ENCODE measurements around the gene MMD. TPM values are rescaled to one million over a fixed set of nuclear protein-coding genes. Genes with fewer than 3 reads are reported as not detected.

MMD gene
- total RNA-seq, 4 donors from 2014 or later = 136 to 343 (median 201) TPM

DNA sequence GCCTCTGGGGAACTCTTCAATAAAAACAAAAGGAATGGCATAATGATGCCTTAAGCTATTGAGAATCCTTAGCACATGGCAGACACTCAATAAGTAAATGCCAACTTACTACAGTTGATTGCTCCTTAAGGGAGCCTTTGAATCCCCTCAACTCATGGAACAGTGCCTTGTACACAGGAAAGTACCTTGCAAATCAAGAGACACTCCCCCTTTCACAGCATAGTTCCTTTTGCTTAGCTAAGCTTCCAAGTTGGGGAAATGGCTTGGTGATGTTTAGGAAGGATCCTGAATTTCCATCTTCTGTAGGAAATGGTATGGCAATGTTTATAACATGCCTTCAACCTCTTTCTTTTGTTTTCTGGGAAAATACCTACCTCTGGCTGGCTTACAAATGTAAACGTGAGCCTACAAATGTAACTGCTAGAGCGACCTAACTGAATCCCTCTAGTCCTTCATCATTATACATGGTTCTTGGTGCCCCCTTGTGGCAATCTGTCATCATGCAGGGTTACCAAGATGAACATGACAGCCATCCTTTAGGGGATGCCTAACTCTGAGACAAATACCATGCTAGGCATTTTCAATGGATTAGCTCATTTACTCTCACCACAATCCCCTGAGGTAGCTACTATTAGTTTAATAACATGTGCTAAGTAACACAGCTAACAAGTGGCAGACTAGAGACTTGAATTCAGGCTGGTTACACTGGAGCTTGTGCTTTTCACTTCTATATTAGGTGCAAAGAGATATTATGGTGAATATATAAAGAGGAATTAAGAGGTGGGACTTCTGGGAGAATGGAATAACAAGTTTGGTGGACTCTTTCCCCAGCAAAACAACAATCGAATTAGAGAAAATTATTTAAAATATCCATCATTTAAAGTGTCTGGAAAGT is 65.0 kb downstream of the MMD start:
- TF ChIP-seq, protein P1, sequence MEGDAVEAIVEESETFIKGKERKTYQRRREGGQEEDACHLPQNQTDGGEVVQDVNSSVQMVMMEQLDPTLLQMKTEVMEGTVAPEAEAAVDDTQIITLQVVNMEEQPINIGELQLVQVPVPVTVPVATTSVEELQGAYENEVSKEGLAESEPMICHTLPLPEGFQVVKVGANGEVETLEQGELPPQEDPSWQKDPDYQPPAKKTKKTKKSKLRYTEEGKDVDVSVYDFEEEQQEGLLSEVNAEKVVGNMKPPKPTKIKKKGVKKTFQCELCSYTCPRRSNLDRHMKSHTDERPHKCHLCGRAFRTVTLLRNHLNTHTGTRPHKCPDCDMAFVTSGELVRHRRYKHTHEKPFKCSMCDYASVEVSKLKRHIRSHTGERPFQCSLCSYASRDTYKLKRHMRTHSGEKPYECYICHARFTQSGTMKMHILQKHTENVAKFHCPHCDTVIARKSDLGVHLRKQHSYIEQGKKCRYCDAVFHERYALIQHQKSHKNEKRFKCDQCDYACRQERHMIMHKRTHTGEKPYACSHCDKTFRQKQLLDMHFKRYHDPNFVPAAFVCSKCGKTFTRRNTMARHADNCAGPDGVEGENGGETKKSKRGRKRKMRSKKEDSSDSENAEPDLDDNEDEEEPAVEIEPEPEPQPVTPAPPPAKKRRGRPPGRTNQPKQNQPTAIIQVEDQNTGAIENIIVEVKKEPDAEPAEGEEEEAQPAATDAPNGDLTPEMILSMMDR (IDR thresholded peaks at IDR 0.05; ENCODE audit: low read depth) = no peak

DNA sequence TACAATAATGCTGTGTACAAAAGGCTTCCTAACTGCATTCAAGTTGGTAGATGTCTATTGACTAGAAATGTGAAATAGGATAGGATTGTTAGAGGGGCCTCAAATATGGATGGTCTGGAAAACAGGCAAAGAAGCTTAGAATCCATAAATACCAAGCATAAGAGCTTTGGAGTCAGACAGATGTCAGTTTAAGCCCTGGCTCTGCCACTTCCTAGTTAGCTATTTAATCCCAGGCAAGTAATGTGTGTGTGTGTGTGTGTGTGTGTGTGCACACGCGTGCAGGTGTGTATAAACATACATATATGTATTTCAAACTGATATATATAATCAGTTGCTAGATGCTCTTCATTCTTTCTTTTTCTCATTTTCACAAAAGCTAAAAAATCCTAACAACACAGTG is 66.7 kb downstream of the MMD start:
- TF ChIP-seq, protein P1 (IDR thresholded peaks at IDR 0.05; ENCODE audit: low read depth) = no peak

- TF ChIP-seq, protein P1 (IDR thresholded peaks at IDR 0.05; ENCODE audit: low read depth) = no peak
These were observed 67.6 kb downstream of the MMD start for GRCh38 chr17:55354010-55354409.

GRCh38 chr17:55351226-55351625 is 70.4 kb downstream of the MMD start:
- TF ChIP-seq, protein P1 (IDR thresholded peaks at IDR 0.05; ENCODE audit: low read depth) = no peak

DNA sequence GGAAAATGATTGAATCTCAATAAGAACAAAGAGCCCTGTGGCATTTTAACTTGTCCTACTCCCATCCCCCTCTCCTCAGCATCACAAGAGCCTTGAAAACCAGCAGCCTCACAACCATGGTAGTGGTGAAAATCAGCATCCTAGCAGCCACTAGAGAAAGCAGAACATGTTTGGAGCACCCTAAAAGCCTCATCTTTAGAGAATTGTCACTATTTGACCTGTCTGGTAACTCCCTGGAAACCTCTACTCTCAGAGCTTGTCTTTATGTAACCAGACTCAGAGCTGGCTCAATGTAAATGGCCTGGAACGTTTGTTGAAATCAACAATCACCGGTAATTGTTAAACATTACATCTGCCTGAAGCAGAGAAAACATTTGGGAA is 70.8 kb downstream of the MMD start:
- TF ChIP-seq, protein P1 (IDR thresholded peaks at IDR 0.05; ENCODE audit: low read depth) = no peak

GRCh38 chr17:55348749-55349354 is 72.8 kb downstream of the MMD start:
- TF ChIP-seq, protein P1 (IDR thresholded peaks at IDR 0.05; ENCODE audit: low read depth) = no peak

DNA sequence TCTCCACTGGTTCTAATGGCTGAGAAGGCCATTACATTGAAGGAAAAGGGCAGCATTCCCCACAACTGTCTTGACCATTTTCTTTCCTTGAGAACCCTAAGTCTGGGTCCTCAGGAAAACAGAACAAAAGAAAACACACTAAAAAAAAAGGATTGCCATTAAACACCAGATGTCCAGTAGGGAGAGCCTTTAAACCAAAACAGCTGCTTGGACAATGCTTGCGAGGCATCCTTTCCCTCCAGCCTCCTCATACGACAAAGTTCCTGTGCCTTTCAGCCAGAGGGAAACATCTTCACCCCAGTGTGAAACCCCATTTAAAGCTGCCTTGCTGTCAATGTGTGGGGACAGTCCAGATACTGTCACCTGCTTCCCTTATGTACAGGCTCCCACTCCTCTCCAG is 74.3 kb downstream of the MMD start:
- TF ChIP-seq, protein P1 (IDR thresholded peaks at IDR 0.05; ENCODE audit: low read depth) = no peak

Data from subcutaneous adipose tissue (tissue), 4 donors.